ENCODE results near the gene LIME1. TPM values are rescaled to one million over a fixed set of nuclear protein-coding genes. Genes with fewer than 3 reads are reported as not detected.

Gene LIME1
- total and polyA plus RNA-seq, 2 donors (not counting 1 experiment from before 2014, with no cell fraction given), result 0.68 to 3.5 TPM

DNA sequence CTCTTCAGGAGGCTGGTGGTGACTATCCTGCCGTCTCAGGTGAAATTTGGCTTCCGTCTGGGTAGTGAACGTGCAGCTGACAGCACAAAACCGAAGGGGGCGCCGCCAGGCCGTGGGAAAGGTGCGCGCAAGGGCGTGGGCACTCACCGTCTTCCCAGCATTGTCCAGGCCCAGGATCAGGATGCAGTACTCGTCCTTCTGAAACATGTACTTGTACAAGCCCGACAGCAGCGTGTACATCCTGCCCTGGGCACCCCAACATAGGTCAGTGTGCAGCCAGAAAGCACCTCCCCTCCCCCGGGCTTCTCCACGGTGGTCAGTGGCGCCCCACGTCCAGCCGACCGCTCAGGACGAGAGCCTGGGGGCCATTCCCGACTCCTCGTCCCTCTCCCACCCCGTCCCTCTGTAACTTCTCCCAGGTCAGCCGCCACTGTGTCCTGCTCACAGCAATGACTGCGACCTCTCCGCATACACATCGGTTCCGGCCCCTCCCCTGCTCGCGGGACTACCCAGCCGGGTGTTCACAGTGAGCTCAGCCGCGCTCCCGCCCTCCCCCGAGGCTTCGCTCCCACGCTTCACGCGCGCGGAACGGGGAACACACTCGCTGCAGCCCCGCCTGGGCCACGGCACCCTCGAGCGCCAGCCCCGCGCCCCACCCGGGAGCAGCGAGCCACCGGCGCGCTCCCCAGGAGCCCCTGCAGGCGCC, 29.5 kb upstream of the LIME1 start:
- peak overlapping the region; percentile 99 for H3K4me2 ChIP-seq (ENCODE audit: extremely low read depth, insufficient read depth, low read length)
- peaks cover 36% of the 10 kb centered on the region for H3K36me3 ChIP-seq (ENCODE audit: control insufficient read depth, insufficient read depth, low read length)
- TF ChIP-seq EZH2 (IDR thresholded peaks at IDR 0.05; ENCODE audit: low read length, missing control alignments), result no peak
- TF ChIP-seq CTCF (conservative IDR thresholded peaks at IDR 0.05 in 1 of 2, IDR thresholded peaks at IDR 0.05 in 1 of 2; ENCODE audit: low read depth in 1 of 2, low read length in 2 of 2), result peak; percentile 16 to 25
- H4K20me1 ChIP-seq (ENCODE audit: control insufficient read depth, extremely low read depth, insufficient read depth, low read length), result no peaks in the 10 kb centered on the region
- peaks cover 9% of the 10 kb centered on the region for H3K4me1 ChIP-seq (ENCODE audit: control insufficient read depth, extremely low read depth, insufficient read depth, low read length)
- peaks cover 57% of the 10 kb centered on the region for H3K79me2 ChIP-seq (ENCODE audit: control insufficient read depth, insufficient read depth, low read length)
- H3K27me3 ChIP-seq (ENCODE audit: control insufficient read depth, insufficient read depth, low read length), result no peaks in the 10 kb centered on the region
- H3K4me3 ChIP-seq (replicated peaks in 1 of 4; ENCODE audit: control extremely low read depth in 1 of 4, insufficient read depth in 1 of 4, low read depth in 3 of 4, low read length in 4 of 4), result peak overlapping the region; percentile 62 to 89 (median 74)
- peak overlapping the region; percentile 9 for H2AFZ ChIP-seq (ENCODE audit: low read length)
- peak overlapping the region; percentile 91 for H3K9ac ChIP-seq (ENCODE audit: insufficient read depth, low read length)
- no peaks in the 10 kb centered on the region for H3K9me3 ChIP-seq (ENCODE audit: control insufficient read depth, insufficient read depth, low read depth, low read length)
- H3K27ac ChIP-seq (ENCODE audit: insufficient read depth, low read length), result peak overlapping the region; percentile 80
- peak in 1 of 2 donors; percentile 31 for DNase-seq (ENCODE audit: low read depth in 2 of 2)

- peak within 1 kb of the TSS; percentile 80 for H3K27ac ChIP-seq (ENCODE audit: insufficient read depth, low read length)
- peaks cover 61% of the 10 kb centered on the region for H3K79me2 ChIP-seq (ENCODE audit: control insufficient read depth, insufficient read depth, low read length)
- H3K36me3 ChIP-seq (ENCODE audit: control insufficient read depth, insufficient read depth, low read length), result peaks cover 37% of the 10 kb centered on the region
- peaks cover 9% of the 10 kb centered on the region for H3K4me1 ChIP-seq (ENCODE audit: control insufficient read depth, extremely low read depth, insufficient read depth, low read length)
- H3K9ac ChIP-seq (ENCODE audit: insufficient read depth, low read length), result peak within 1 kb of the TSS; percentile 91
- H3K27me3 ChIP-seq (ENCODE audit: control insufficient read depth, insufficient read depth, low read length), result no peaks in the 10 kb centered on the region
- peak within 1 kb of the TSS; percentile 99 for H3K4me2 ChIP-seq (ENCODE audit: extremely low read depth, insufficient read depth, low read length)
- no peaks in the 10 kb centered on the region for H3K9me3 ChIP-seq (ENCODE audit: control insufficient read depth, insufficient read depth, low read depth, low read length)
- no peaks in the 10 kb centered on the region for H4K20me1 ChIP-seq (ENCODE audit: control insufficient read depth, extremely low read depth, insufficient read depth, low read length)
- TF ChIP-seq EZH2 (IDR thresholded peaks at IDR 0.05; ENCODE audit: low read length, missing control alignments) (no peak), CTCF (conservative IDR thresholded peaks at IDR 0.05 in 1 of 2, IDR thresholded peaks at IDR 0.05 in 1 of 2; ENCODE audit: low read depth in 1 of 2, low read length in 2 of 2) (no peak)
- peak within 1 kb of the TSS; percentile 64 to 89 (median 74) for H3K4me3 ChIP-seq (replicated peaks in 1 of 4; ENCODE audit: control extremely low read depth in 1 of 4, insufficient read depth in 1 of 4, low read depth in 3 of 4, low read length in 4 of 4)
- peak within 1 kb of the TSS; percentile 9 for H2AFZ ChIP-seq (ENCODE audit: low read length)
- DNase-seq (ENCODE audit: low read depth in 2 of 2), result peak; percentile 77 to 79
Observed at GRCh38 chr20:63707558-63708300, 28.7 kb upstream of the LIME1 start, which contains the start of the genes ARFRP1 and ZGPAT. Gene ARFRP1 (minus strand): TSS chr20:63707976. CDS start chr20:63707091, 885 bp downstream. Gene ZGPAT (plus strand): TSS chr20:63708039. CDS start chr20:63708581, 542 bp downstream.

Measured in fibroblast of lung (primary cell).